ENCODE data around the gene DGKI.
A peak's percentile ranks its signal among the peaks of the same experiment; 100 is the strongest.

The DGKI gene

GRCh38 chr7:137871170-137871915 is 24.6 kb upstream of the DGKI start:
- peak; percentile 61 for DNase-seq (ENCODE audit: low read depth)

- DNase-seq (ENCODE audit: low read depth), result no peak
Measured at GRCh38 chr7:137870684-137871083, 23.9 kb upstream of the DGKI start.

- DNase-seq (ENCODE audit: low read depth), result no peak
Measured at GRCh38 chr7:137870078-137870477, 23.3 kb upstream of the DGKI start.

- DNase-seq (ENCODE audit: low read depth), result no peak
Measured at GRCh38 chr7:137869260-137869659, 22.5 kb upstream of the DGKI start.

- no peak for DNase-seq (ENCODE audit: low read depth)
Measured at GRCh38 chr7:137867289-137867688, 20.5 kb upstream of the DGKI start.

- DNase-seq (ENCODE audit: low read depth), result no peak
Measured at GRCh38 chr7:137865764-137866163, 19.0 kb upstream of the DGKI start.

GRCh38 chr7:137862964-137863363 is 16.2 kb upstream of the DGKI start:
- DNase-seq (ENCODE audit: low read depth), result no peak

GRCh38 chr7:137862358-137862757 is 15.6 kb upstream of the DGKI start:
- DNase-seq (ENCODE audit: low read depth), result no peak

- no peak for DNase-seq (ENCODE audit: low read depth)
Measured at GRCh38 chr7:137860542-137860941, 13.8 kb upstream of the DGKI start.

GRCh38 chr7:137853053-137853452 is 6.3 kb upstream of the DGKI start:
- no peak for DNase-seq (ENCODE audit: low read depth)

- DNase-seq (ENCODE audit: low read depth), result no peak
Measured at GRCh38 chr7:137852108-137852507, 5.3 kb upstream of the DGKI start.

- no peak for DNase-seq (ENCODE audit: low read depth)
Measured at GRCh38 chr7:137850972-137851945, 4.5 kb upstream of the DGKI start.

- no peak for DNase-seq (ENCODE audit: low read depth)
Measured at GRCh38 chr7:137850571-137850970, 3.8 kb upstream of the DGKI start.

- DNase-seq (ENCODE audit: low read depth), result no peak
Measured at GRCh38 chr7:137848095-137848494, 1.3 kb upstream of the DGKI start.

GRCh38 chr7:137847568-137848050 is 835 bp upstream of the DGKI start:
- DNase-seq (ENCODE audit: low read depth), result no peak

- DNase-seq (ENCODE audit: low read depth), result no peak
Measured at GRCh38 chr7:137846549-137846826, 286 bp downstream of the DGKI start.

- no peak for DNase-seq (ENCODE audit: low read depth)
Measured at GRCh38 chr7:137844677-137845425, 1.9 kb downstream of the DGKI start.

GRCh38 chr7:137839903-137840779 is 6.6 kb downstream of the DGKI start:
- DNase-seq (ENCODE audit: low read depth), result no peak

- DNase-seq (ENCODE audit: low read depth), result no peak
Measured at GRCh38 chr7:137838706-137839315, 8.0 kb downstream of the DGKI start.

- DNase-seq (ENCODE audit: low read depth), result no peak
Measured at GRCh38 chr7:137836541-137836940, 10.2 kb downstream of the DGKI start.

- no peak for DNase-seq (ENCODE audit: low read depth)
Measured at GRCh38 chr7:137836113-137836509, 10.7 kb downstream of the DGKI start.
